Measurements from ENCODE around the gene DOCK9.

DNA sequence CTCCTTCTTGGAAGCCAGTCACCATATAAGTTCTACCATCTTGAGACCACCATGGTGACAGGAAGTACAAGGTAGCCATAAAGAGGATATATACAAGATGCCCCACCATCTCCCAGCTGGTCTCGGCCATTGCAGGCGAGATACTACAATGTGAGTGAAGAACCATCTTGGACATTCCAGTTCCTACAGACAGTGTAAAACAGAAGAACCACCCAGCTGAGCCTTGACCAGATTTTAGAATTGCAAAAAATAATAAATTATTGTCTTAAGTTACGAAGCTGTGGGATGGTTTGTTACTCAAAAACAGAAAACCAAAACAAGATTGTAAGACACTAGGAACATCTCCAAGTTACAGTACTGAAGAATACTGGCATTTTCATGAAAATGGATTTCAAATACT is 43.6 kb downstream of the DOCK9 start:
- TF ChIP-seq, protein P1, sequence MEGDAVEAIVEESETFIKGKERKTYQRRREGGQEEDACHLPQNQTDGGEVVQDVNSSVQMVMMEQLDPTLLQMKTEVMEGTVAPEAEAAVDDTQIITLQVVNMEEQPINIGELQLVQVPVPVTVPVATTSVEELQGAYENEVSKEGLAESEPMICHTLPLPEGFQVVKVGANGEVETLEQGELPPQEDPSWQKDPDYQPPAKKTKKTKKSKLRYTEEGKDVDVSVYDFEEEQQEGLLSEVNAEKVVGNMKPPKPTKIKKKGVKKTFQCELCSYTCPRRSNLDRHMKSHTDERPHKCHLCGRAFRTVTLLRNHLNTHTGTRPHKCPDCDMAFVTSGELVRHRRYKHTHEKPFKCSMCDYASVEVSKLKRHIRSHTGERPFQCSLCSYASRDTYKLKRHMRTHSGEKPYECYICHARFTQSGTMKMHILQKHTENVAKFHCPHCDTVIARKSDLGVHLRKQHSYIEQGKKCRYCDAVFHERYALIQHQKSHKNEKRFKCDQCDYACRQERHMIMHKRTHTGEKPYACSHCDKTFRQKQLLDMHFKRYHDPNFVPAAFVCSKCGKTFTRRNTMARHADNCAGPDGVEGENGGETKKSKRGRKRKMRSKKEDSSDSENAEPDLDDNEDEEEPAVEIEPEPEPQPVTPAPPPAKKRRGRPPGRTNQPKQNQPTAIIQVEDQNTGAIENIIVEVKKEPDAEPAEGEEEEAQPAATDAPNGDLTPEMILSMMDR (IDR thresholded peaks at IDR 0.05) = no peak
- TF ChIP-seq POLR2AphosphoS5 (IDR thresholded peaks at IDR 0.05; ENCODE audit: low read depth, low read length) = no peak
- no peak for TF ChIP-seq REST (IDR thresholded peaks at IDR 0.05; ENCODE audit: insufficient read depth in 1 of 2, low read depth in 2 of 2, low read length in 1 of 2)
- TF ChIP-seq SIN3A (IDR thresholded peaks at IDR 0.05; ENCODE audit: borderline replicate concordance, insufficient read depth, low read depth, low read length) = no peak
- TF ChIP-seq TCF7L2 (IDR thresholded peaks at IDR 0.05; ENCODE audit: low read depth, low read length) = no peak

Data from Panc1 (cell line).